ENCODE results near the gene MEN1. TPM values are rescaled to one million over a fixed set of nuclear protein-coding genes. Genes with fewer than 3 reads are reported as not detected.

The MEN1 gene
- total and polyA plus RNA-seq, 2 of the 13 experiments (the other 11 are each of a cell fraction or from before 2014, with no cell fraction given), result 20.5 to 27.3 TPM

DNA sequence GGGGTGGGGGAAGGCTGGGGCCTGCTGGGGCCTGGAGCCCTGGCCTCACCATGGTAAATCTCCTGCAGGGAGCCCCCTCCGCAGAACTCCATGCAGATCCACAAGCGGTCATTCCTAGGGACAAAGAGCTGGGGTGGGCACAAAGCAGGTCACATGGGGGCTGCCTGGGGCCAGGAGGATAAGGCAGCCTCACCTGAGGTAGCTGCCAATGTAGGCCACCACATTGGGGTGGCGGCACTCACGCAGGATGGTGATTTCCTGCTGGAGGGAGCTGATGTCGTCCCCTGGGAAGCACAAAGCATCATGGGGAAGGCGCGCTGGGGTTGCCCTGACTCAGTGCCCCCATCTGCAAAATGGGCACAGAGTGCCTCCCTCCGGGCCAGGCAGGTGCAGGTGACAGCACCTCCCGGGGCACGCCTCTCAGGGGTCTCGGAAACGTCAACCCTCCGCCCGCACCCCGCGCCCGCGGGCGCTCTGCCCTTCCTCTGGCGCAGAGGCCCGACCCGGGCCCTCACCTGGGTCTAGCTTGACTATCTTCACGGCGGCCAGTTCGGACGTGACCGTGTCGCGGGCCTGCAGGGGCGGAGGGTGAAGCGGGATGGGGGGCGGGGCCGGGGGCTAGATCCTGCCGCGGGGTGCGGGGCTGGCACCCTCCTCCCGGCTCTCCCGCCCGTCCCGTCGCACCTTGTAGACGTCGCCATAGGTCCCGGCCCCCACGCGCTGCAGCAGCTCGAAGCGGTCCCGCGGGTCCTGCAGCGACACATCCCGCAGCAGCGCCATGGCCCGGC lies 7.8 kb downstream of the MEN1 start (continued):
- TF ChIP-seq ZSCAN20 (CRISPR knock-in tag; IDR thresholded peaks at IDR 0.05; ENCODE audit: borderline replicate concordance) (no peak), HDAC6 (IDR thresholded peaks at IDR 0.05; ENCODE audit: low read depth, low read length) (no peak), ZSCAN9 (CRISPR knock-in tag; IDR thresholded peaks at IDR 0.05; ENCODE audit: borderline replicate concordance) (no peak), MAX (IDR thresholded peaks at IDR 0.05) (peak; percentile 38; the same call in 1 of the 2 replicates), MXD4 (CRISPR knock-in tag; IDR thresholded peaks at IDR 0.05) (no peak), ZNF335 (CRISPR knock-in tag; IDR thresholded peaks at IDR 0.05) (no peak), CBFB (CRISPR knock-in tag; IDR thresholded peaks at IDR 0.05) (0 out of 2 replicates have a peak, but pooled peaks have one; percentile 1), BRCA1 (CRISPR knock-in tag; IDR thresholded peaks at IDR 0.05) (no peak), RFX5 (IDR thresholded peaks at IDR 0.05; ENCODE audit: low read depth, low read length) (no peak), FLYWCH1 (CRISPR knock-in tag; IDR thresholded peaks at IDR 0.05) (no peak), ISX (CRISPR knock-in tag; conservative IDR thresholded peaks at IDR 0.05) (no peak), DMTF1 (CRISPR knock-in tag; IDR thresholded peaks at IDR 0.05) (no peak), GATA4 (IDR thresholded peaks at IDR 0.05; ENCODE audit: borderline replicate concordance, low read depth) (no peak), SOX13 (IDR thresholded peaks at IDR 0.05) (no peak), SOX13 (CRISPR knock-in tag; conservative IDR thresholded peaks at IDR 0.05 in 1 of 2, IDR thresholded peaks at IDR 0.05 in 1 of 2) (no peak), TOE1 (CRISPR knock-in tag; IDR thresholded peaks at IDR 0.05) (no peak), IRF2 (CRISPR knock-in tag; IDR thresholded peaks at IDR 0.05) (no peak)
- TF ChIP-seq, protein P1, sequence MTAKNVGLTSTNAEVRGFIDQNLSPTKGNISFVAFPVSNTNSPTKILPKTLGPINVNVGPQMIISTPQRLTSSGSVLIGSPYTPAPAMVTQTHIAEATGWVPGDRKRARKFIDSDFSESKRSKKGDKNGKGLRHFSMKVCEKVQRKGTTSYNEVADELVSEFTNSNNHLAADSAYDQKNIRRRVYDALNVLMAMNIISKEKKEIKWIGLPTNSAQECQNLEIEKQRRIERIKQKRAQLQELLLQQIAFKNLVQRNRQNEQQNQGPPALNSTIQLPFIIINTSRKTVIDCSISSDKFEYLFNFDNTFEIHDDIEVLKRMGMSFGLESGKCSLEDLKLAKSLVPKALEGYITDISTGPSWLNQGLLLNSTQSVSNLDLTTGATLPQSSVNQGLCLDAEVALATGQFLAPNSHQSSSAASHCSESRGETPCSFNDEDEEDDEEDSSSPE (CRISPR knock-in tag; IDR thresholded peaks at IDR 0.05), result no peak
- TF ChIP-seq, protein P2, sequence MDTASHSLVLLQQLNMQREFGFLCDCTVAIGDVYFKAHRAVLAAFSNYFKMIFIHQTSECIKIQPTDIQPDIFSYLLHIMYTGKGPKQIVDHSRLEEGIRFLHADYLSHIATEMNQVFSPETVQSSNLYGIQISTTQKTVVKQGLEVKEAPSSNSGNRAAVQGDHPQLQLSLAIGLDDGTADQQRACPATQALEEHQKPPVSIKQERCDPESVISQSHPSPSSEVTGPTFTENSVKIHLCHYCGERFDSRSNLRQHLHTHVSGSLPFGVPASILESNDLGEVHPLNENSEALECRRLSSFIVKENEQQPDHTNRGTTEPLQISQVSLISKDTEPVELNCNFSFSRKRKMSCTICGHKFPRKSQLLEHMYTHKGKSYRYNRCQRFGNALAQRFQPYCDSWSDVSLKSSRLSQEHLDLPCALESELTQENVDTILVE (CRISPR knock-in tag; IDR thresholded peaks at IDR 0.05), result no peak

All from HepG2 (cell line).